ENCODE data around the gene CASTOR1. TPM values are rescaled to one million over a fixed set of nuclear protein-coding genes. Genes with fewer than 3 reads are reported as not detected.

CASTOR1 gene
- total RNA-seq, 3 donors from 2014 or later = 15.5 to 26.6 (median 20.6) TPM

DNA sequence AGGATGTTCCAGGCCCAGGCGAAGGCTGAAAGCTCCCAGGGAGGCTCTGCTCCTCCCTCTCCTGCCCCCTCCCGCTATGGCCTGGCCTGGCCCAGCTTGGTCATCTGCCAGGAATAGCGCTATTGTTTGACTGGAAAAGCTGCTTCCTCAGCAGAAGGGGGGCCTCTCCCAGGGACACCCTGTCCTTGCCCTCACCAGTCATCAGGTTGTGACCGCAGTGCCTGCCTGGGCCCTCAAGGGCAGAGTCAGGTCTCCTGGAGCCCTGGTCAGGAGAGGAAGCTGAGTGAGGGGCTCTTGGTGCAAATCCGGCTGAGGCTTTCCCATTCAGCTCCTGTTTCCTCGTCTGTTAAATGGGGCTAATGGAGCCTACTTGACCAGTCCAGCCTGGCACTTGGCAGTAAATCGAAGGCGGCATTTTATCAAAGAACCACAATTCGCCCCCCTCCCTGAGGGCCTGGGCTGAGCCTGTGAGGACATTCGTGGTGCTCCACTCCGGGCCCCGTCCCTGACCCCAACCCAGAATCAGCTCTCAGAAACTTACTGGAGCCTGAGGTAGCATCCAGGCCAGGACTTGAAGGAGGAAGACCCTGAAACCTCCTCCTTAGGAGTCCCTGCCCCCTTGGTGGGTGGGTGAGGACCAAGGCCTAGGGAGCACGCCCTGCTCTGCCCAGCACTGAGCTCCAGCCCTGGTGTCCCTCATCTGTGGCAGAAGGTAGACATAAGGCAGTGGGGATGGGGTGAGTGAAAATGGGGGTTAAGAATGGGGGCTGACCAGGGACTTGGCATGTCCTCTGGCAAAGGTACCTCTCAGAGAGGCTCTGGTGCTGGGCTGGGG lies 2.0 kb upstream of the CASTOR1 start:
- Histone ChIP-seq H3K36me3 (no peaks in the 10 kb centered on the region), H3K4me1 (peaks cover 16 to 28% of the 10 kb centered on the region in 2 donors), H3K4me3 (peak overlapping the region in 1 of 3 donors; percentile 94), H3K9me3 (no peaks in the 10 kb centered on the region), H3K27me3 (no peaks in the 10 kb centered on the region), H3K27ac (peak overlapping the region; percentile 96 to 98)
- DNase-seq (ENCODE audit: low spot score in 2 of 2) = peak; percentile 95
- intact Hi-C loops (cut with DNase I; ENCODE audit: low total_unique reads) = no loop called here
- TF ChIP-seq POLR2AphosphoS5 (IDR thresholded peaks at IDR 0.05) = peak; percentile 93 to 98 (median 98)
- no peak for TF ChIP-seq POLR2A (IDR thresholded peaks at IDR 0.05)
- TF ChIP-seq, protein P1, sequence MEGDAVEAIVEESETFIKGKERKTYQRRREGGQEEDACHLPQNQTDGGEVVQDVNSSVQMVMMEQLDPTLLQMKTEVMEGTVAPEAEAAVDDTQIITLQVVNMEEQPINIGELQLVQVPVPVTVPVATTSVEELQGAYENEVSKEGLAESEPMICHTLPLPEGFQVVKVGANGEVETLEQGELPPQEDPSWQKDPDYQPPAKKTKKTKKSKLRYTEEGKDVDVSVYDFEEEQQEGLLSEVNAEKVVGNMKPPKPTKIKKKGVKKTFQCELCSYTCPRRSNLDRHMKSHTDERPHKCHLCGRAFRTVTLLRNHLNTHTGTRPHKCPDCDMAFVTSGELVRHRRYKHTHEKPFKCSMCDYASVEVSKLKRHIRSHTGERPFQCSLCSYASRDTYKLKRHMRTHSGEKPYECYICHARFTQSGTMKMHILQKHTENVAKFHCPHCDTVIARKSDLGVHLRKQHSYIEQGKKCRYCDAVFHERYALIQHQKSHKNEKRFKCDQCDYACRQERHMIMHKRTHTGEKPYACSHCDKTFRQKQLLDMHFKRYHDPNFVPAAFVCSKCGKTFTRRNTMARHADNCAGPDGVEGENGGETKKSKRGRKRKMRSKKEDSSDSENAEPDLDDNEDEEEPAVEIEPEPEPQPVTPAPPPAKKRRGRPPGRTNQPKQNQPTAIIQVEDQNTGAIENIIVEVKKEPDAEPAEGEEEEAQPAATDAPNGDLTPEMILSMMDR (IDR thresholded peaks at IDR 0.05) = peak in 1 of 3 donors; percentile 20

DNA sequence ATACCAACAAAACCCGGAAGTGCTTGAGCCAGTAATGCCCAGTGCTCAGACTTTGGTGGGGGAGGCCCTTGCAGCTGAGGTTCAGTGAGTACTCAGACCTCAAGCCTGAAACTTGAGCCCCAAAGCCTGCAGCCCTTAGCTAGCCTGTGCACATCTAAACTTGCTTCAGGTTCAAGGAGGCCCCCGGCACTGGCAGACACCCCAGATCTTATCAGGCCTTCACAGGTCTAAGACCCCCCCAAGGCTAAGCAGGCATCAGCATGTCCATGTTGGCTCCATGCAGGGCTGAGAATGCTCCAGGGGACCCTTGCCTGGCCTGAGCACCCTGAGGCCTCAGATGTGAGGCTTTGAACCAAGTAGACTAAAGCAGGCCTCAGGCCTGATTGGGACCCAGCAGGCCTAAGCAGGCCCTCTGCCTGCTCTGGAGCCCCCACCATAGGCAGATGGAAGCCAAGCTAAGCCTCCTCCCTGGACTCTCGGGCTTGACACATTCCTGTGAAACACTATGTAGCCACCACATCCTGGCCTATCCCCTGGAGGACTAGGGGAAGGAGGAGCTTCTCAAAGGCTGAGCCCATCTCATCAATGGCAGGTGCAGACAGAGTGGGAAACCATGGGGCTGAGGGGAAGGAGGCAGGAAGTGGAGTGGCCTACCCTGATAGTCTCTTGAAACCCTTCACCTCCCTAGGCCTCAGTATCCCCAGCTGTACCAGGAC lies 1.2 kb upstream of the CASTOR1 start:
- intact Hi-C loops (cut with DNase I; ENCODE audit: low total_unique reads) = no loop called here
- H3K27me3 ChIP-seq = no peaks in the 10 kb centered on the region
- peak overlapping the region; percentile 84 to 94 (median 92) for H3K4me3 ChIP-seq
- no peaks in the 10 kb centered on the region for H3K36me3 ChIP-seq
- peaks cover 16 to 28% of the 10 kb centered on the region in 2 donors for H3K4me1 ChIP-seq
- peak in 1 of 2 donors; percentile 61 for DNase-seq (ENCODE audit: low spot score in 2 of 2)
- H3K9me3 ChIP-seq = no peaks in the 10 kb centered on the region
- TF ChIP-seq, protein P1 (IDR thresholded peaks at IDR 0.05) = no peak
- TF ChIP-seq POLR2A (IDR thresholded peaks at IDR 0.05) = no peak
- no peak for TF ChIP-seq POLR2AphosphoS5 (IDR thresholded peaks at IDR 0.05)
- peak overlapping the region; percentile 96 to 98 for H3K27ac ChIP-seq

DNA sequence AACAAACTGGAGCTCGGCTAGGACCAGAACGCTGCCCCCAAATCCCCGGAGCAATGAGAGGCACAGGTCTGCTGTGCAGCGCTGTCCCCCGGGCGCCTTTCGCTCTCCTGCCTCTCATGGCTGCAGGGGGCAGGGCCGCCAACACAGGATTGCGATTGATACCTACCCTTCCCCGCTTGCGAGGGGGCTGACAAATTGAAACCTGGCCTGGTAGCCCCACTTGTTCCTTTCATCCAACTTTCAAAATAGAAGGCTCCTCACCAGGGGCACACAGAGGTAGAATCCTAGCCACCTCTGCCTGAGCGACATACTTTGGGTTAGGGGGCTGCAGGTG lies 642 bp upstream of the CASTOR1 start:
- Histone ChIP-seq H3K9me3 (no peaks in the 10 kb centered on the region), H3K36me3 (no peaks in the 10 kb centered on the region), H3K27ac (peak overlapping the region; percentile 96 to 98), H3K4me3 (peak overlapping the region; percentile 84 to 94 (median 92)), H3K4me1 (peaks cover 16 to 28% of the 10 kb centered on the region in 2 donors), H3K27me3 (no peaks in the 10 kb centered on the region)
- no peak for DNase-seq (ENCODE audit: low spot score in 2 of 2)
- intact Hi-C loops (cut with DNase I; ENCODE audit: low total_unique reads) = loop anchor here (1.0 kb wide), 1 partner anchor 31 kb away; no protein-coding TSS in a partner anchor
- no peak for TF ChIP-seq POLR2AphosphoS5 (IDR thresholded peaks at IDR 0.05)
- TF ChIP-seq, protein P1 (IDR thresholded peaks at IDR 0.05) = peak in 1 of 3 donors; percentile 12

DNA sequence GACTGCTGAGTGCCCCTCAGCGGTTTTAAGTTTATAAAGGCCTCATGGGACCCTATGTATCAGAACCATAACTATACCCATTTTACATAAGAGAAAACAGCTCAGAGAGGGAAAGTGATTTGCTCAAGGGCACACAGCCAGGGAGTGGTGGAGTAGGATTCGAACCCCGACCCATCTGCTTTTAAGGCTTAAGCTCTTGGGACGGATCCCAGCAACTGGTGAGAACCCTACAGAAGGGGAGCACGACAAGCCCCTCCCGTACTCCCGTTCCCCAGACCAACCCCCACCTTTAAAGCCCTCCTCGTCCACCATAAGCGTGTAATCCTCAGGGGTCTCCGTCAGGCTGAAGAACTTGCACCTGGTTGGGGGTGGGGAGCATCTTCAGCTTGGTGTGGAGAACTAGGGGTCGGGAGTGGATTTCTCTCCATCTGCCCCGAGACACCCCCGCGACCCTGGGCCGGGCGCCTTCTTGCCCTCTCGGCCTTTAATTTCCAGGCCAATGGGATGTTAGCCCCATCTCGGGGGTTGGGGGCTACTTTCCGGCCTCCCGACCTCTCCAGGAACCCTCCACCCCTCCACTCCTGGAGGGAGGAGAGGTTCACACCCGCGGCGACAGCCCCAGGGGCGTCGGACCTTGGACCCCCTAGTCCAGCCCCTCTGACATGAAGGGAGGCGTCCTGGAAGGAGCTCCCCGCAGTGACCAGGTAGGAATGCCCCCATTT lies 725 bp downstream of the CASTOR1 start:
- no peak for DNase-seq (ENCODE audit: low spot score in 2 of 2)
- H3K27me3 ChIP-seq = no peaks in the 10 kb centered on the region
- H3K4me3 ChIP-seq = peak overlapping the region; percentile 84 to 94 (median 92)
- peaks cover 16 to 28% of the 10 kb centered on the region in 2 donors for H3K4me1 ChIP-seq
- no peaks in the 10 kb centered on the region for H3K36me3 ChIP-seq
- peak overlapping the region; percentile 96 to 98 for H3K27ac ChIP-seq
- TF ChIP-seq, protein P1 (IDR thresholded peaks at IDR 0.05) = no peak
- no peak for TF ChIP-seq POLR2AphosphoS5 (IDR thresholded peaks at IDR 0.05)
- intact Hi-C loops (cut with DNase I; ENCODE audit: low total_unique reads) = loop anchor here (1.0 kb wide), 2 partner anchors 33 to 103 kb away; no protein-coding TSS in a partner anchor
- H3K9me3 ChIP-seq = no peaks in the 10 kb centered on the region

Measured in breast epithelium (tissue), 4 donors.